Measurements from ENCODE around the gene ADCY2. TPM values are rescaled to one million over a fixed set of nuclear protein-coding genes. Genes with fewer than 3 reads are reported as not detected.

ADCY2 gene
- total and polyA plus RNA-seq, 9 of the 15 experiments (the other 6 are each of a cell fraction or from before 2014, with no cell fraction given), result 0.01 to 0.15 (median 0.03) TPM; not detected in 5

GRCh38 chr5:7468742-7469141, 72.8 kb downstream of the ADCY2 start:
- no peak overlapping the region for H2AFZ ChIP-seq (ENCODE audit: low read depth, low read length)
- WGBS (ENCODE audit: insufficient coverage, low coverage, missing lambda C conversion rate), result 0% methylated on average over 2 of the region's 2 CpGs
- no peaks in the 10 kb centered on the region for H3K9me3 ChIP-seq (replicated peaks; ENCODE audit: control insufficient read depth, insufficient read depth, low read depth, low read length)
- H3K9ac ChIP-seq (ENCODE audit: insufficient read depth in 1 of 2, low read depth in 2 of 2, low read length in 2 of 2), result no peak overlapping the region
- no TSS peak for BruUV-seq (replicated peaks)
- no peak overlapping the region for H3K4me2 ChIP-seq (ENCODE audit: insufficient read depth, low read length)
- H3K27me3 ChIP-seq (ENCODE audit: control insufficient read depth in 2 of 2, insufficient read depth in 2 of 2, low read length in 2 of 2), result no peaks in the 10 kb centered on the region
- intact Hi-C loops (cut with micrococcal nuclease) (no loop called here), in situ Hi-C loops (cut with MboI) (no loop called here)
- ATAC-seq (no peak), FAIRE-seq (no peak), DNase-seq (ENCODE audit: extremely low read depth in 1 of 4, low spot score in 3 of 4) (no peak)
- H3K9me1 ChIP-seq (ENCODE audit: control insufficient read depth, insufficient read depth, low read length), result no peaks in the 10 kb centered on the region
- H3K79me2 ChIP-seq (ENCODE audit: control insufficient read depth, insufficient read depth, low read length), result no peaks in the 10 kb centered on the region
- TF ChIP-seq ZNF589 (CRISPR knock-in tag; IDR thresholded peaks at IDR 0.05; ENCODE audit: low read depth) (no peak), GATAD2A (IDR thresholded peaks at IDR 0.05) (no peak), HDGF (IDR thresholded peaks at IDR 0.05) (no peak), ZNF184 (CRISPR knock-in tag; IDR thresholded peaks at IDR 0.05) (no peak), KLF1 (tag; IDR thresholded peaks at IDR 0.05) (no peak), ZKSCAN8 (CRISPR knock-in tag; IDR thresholded peaks at IDR 0.05) (no peak)
- TF ChIP-seq, protein P1, sequence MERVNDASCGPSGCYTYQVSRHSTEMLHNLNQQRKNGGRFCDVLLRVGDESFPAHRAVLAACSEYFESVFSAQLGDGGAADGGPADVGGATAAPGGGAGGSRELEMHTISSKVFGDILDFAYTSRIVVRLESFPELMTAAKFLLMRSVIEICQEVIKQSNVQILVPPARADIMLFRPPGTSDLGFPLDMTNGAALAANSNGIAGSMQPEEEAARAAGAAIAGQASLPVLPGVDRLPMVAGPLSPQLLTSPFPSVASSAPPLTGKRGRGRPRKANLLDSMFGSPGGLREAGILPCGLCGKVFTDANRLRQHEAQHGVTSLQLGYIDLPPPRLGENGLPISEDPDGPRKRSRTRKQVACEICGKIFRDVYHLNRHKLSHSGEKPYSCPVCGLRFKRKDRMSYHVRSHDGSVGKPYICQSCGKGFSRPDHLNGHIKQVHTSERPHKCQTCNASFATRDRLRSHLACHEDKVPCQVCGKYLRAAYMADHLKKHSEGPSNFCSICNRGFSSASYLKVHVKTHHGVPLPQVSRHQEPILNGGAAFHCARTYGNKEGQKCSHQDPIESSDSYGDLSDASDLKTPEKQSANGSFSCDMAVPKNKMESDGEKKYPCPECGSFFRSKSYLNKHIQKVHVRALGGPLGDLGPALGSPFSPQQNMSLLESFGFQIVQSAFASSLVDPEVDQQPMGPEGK (CRISPR knock-in tag; IDR thresholded peaks at IDR 0.05; ENCODE audit: borderline replicate concordance), result no peak
- no peaks in the 10 kb centered on the region for H3K36me3 ChIP-seq (ENCODE audit: control insufficient read depth, insufficient read depth, low read length)
- no peak overlapping the region for H3K4me3 ChIP-seq
- no peaks in the 10 kb centered on the region for H3K4me1 ChIP-seq (replicated peaks in 1 of 2; ENCODE audit: control insufficient read depth in 2 of 2, insufficient read depth in 2 of 2, low read length in 2 of 2)
- POLR2A ChIA-PET, result no interaction called here
- CTCF ChIA-PET (ENCODE audit: low intra/inter-chr PET ratio), result no interaction called here
- H3K27ac ChIP-seq (ENCODE audit: extremely low read depth, low read depth, low read length), result no peak overlapping the region
- H4K20me1 ChIP-seq (replicated peaks; ENCODE audit: control insufficient read depth, insufficient read depth, low read length), result no peaks in the 10 kb centered on the region

Data from K562 (cell line).